IPS-20b (cell line): ENCODE data around the gene GRK2.
A peak's percentile ranks its signal among the peaks of the same experiment; 100 is the strongest.

Experiments
- H3K27ac ChIP-seq: one replicate; pipeline ENCODE4 v1.5.1; 2013; ENCODE audit warnings: low read length
- H3K27me3 ChIP-seq: 2 replicates; pipeline ENCODE4 v1.6.1; 2013; ENCODE audit warnings: mild to moderate bottlenecking, low read length, inconsistent platforms; ENCODE audit not compliant: insufficient read depth
- H3K36me3 ChIP-seq: 2 replicates; pipeline ENCODE4 v1.6.1; 2013; ENCODE audit warnings: low read depth, mild to moderate bottlenecking, inconsistent platforms, low read length, moderate library complexity; ENCODE audit not compliant: insufficient read depth
- H3K4me1 ChIP-seq: 2 replicates; pipeline ENCODE4 v1.6.1; 2013; ENCODE audit warnings: mild to moderate bottlenecking, control low read depth, inconsistent platforms, low read length, moderate library complexity; ENCODE audit not compliant: insufficient read depth
- H3K4me3 ChIP-seq: 2 replicates; pipeline ENCODE4 v1.5.1; 2013; ENCODE audit warnings: mild to moderate bottlenecking, low read length, inconsistent platforms
- H3K9ac ChIP-seq: 2 replicates; pipeline ENCODE4 v1.6.1; 2013; ENCODE audit warnings: low read depth, mild to moderate bottlenecking, inconsistent platforms, low read length, moderate library complexity
- H3K9me3 ChIP-seq: 2 replicates; pipeline ENCODE4 v1.6.1; 2013; ENCODE audit warnings: mild to moderate bottlenecking, low read depth, low read length, inconsistent platforms; ENCODE audit not compliant: insufficient read depth

The GRK2 gene

DNA sequence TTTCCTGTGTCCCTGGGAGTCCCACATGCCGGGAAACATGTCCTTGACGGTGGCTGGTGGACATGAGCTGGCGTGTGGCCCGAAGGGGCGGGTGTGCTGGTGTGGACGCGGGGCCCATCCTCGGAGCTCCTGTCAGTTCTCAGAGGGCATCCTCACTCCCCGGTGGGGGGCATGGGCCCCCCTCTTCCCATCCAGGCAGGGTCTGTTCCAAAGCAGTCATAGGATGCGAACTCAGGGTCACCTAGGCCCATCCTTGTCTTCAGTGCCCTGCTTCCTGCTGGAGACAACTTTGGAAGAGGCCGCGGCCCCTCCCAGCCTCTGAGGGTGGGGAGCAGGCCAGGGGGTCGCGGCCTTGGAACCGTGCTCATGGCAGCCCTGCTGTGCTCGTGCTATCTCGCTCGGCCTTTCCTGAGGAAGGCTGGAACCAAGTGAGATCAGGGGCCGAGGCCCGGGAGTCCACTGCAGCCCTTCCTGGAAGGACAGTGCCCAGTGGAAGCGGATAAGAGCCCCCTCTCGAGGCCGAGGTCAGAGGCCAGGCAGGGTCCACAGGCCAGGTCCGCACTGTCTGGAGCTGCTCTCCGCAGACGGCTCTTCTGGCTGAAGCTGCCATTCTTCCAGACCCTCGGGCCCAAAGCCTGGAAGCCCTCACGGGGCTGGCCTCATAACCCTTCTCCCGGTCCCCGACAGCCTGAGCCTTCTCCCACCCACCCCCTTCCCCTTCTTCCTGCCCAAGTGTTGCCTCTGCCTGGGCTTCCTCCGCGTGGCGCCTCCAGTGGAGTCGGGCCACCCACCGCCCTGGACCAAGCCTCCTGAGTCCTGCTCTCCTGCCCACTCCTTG lies 8.7 kb downstream of the GRK2 start:
- Histone ChIP-seq H3K27ac (no peak overlapping the region), H3K4me1 (peaks cover 21% of the 10 kb centered on the region; the same call in 1 of the 2 replicates), H3K4me3 (no peak overlapping the region), H3K36me3 (peaks cover 26% of the 10 kb centered on the region), H3K27me3 (no peaks in the 10 kb centered on the region), H3K9me3 (no peaks in the 10 kb centered on the region), H3K9ac (no peak overlapping the region)

DNA sequence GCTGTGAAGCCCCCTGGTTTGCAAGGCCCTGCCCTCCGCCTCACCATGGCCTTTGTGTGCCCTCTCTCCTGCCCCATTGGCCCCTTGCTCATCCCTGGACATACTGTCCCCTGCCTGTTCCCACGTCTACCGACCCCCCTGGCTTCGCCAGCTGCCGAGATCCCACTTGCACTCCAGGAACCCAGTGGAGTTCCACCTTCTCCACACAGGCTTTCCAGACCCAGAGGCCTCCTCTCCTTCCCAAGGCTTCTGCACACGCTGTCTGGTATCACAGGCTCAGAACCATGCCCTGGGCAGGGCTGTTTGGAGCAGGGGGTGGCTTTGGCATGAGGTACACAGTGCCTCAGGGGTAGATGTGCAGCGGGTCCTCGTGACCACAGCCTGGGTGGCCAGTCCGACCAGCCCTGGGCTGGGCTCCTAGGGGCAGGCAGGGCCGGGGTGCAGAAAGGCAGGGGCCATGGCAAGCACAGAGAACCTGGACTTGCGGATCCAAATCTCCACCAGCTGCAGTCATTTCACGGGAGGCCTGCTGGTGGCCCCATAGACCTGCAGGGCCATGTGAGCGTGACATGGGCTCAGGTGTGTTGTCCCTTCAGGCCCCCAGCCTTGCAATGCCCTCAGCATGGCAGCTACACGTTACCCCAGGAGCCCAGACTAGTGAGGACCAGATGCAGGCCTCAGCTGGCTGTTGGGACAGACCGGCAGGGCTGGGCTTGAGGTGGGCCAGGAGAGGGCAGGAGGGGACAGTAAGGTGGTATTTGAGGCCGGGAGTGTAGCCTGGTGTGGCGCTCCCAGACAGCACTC lies 9.5 kb downstream of the GRK2 start:
- Histone ChIP-seq H3K27me3 (no peaks in the 10 kb centered on the region), H3K4me3 (no peak overlapping the region), H3K36me3 (peaks cover 35% of the 10 kb centered on the region), H3K27ac (no peak overlapping the region), H3K9ac (no peak overlapping the region), H3K9me3 (no peaks in the 10 kb centered on the region), H3K4me1 (peaks cover 14% of the 10 kb centered on the region; the same call in 1 of the 2 replicates)

DNA sequence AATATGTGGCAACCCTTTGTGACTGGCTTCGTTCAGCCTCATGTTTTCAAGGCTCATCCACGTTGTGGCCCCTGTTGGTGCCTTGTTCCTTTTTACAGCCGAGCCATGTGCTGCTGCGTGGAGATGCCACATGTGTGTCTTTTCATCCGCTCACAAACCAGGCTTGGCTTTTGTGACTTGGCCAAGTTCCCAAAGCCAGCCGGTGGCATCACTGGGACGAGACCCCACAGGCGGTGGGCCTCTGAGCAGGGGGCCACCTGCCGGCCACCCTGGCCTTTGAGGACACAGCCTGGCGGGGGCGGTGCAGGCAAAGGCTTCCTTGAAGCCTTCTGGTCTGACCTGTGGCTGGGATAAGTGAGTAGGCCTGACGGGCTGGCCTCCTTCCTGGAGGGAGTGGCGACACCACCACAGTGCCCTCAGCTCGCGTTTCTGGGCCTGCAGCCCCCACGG lies 10.5 kb downstream of the GRK2 start:
- no peak overlapping the region; the same call in 1 of the 2 replicates for H3K4me3 ChIP-seq
- peaks cover 41% of the 10 kb centered on the region for H3K36me3 ChIP-seq
- peak overlapping the region; percentile 61; the same call in 1 of the 2 replicates for H3K9ac ChIP-seq
- peaks cover 4% of the 10 kb centered on the region; the same call in 1 of the 2 replicates for H3K4me1 ChIP-seq
- no peaks in the 10 kb centered on the region for H3K27me3 ChIP-seq
- H3K9me3 ChIP-seq = no peaks in the 10 kb centered on the region
- H3K27ac ChIP-seq = peak overlapping the region; percentile 3

DNA sequence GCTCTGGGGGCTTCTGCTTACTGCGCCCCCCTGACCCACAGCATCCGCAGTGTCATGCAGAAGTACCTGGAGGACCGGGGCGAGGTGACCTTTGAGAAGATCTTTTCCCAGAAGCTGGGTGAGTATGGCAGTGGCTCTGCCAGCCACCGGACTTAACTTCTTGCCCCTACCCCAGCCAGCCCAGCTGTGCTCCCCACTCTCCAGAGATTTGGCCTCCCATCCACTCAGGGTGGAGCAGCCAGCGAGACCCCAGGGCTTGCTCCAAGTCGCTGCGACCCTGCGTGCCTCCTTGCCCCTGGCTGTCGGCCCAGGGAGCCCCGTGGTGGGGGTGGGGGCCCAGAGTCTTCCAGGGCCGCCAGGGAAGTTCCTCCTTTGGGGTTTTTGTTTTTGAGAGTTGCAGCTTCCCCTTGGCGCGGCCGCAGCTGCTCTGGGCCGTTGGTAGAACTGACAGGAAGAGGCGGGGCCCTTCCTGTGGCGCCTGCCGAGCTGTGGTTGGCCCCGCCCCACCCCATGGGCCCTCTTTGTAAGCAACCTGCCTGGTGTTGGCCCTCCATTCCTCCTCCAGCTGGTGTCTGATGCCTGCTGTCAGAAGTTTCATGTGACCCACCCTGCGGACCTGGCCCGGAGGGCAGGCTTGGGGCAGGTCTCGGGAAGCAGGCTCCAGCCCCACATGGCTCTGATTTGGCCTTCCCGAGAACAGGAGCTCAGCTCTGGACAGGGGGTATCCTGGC lies 11.1 kb downstream of the GRK2 start:
- H3K36me3 ChIP-seq = peaks cover 44% of the 10 kb centered on the region
- H3K4me1 ChIP-seq = peaks cover 3% of the 10 kb centered on the region; the same call in 1 of the 2 replicates
- peak overlapping the region; percentile 15; the same call in 1 of the 2 replicates for H3K4me3 ChIP-seq
- H3K27ac ChIP-seq = peak overlapping the region; percentile 88
- H3K9me3 ChIP-seq = no peaks in the 10 kb centered on the region
- H3K9ac ChIP-seq = peak overlapping the region; percentile 65; the same call in 1 of the 2 replicates
- H3K27me3 ChIP-seq = no peaks in the 10 kb centered on the region

DNA sequence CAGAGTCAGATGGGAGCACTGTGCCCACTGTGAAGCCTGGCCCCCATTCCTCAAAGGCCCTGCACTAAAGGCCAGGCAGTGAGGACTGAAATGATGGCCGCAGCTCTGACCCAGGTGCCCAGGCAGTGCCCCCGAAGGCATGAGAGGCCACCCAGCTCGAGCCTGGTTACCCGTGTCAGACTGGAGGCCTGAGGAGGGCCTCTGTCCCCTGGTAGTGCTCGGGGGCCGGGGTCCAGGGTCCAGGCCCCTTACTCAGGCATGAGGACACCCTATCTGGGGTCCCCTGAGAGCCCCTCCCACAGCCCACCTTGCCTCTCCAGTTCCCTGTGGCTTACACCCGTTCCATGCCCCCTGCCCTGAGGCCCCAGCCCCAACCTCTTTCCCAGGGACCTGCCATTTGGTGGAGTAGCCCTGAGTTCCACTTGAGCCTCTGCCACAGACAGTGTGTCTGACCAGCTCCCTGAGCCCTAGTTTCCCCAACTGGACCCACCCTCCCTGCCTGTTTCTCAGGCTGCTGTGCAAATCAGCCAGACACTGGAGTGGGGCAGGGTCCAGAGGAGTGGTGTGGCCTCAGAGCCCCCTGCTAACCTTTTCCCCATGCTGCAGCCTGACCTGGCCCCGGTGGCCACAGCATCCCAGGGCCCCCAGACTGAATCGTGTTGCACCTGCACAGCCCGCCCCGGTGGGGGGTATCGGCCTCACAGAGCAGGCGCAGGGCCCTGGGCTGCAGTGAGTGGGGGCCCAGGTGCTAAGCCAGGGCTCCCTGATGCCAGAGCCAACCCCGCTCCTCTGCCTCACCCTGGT lies 12.1 kb downstream of the GRK2 start:
- Histone ChIP-seq H3K27ac (peak overlapping the region; percentile 88), H3K4me1 (peaks cover 3% of the 10 kb centered on the region; the same call in 1 of the 2 replicates), H3K27me3 (no peaks in the 10 kb centered on the region), H3K36me3 (peaks cover 52% of the 10 kb centered on the region), H3K9me3 (no peaks in the 10 kb centered on the region), H3K9ac (peak overlapping the region; percentile 65; the same call in 1 of the 2 replicates), H3K4me3 (no peak overlapping the region)

DNA sequence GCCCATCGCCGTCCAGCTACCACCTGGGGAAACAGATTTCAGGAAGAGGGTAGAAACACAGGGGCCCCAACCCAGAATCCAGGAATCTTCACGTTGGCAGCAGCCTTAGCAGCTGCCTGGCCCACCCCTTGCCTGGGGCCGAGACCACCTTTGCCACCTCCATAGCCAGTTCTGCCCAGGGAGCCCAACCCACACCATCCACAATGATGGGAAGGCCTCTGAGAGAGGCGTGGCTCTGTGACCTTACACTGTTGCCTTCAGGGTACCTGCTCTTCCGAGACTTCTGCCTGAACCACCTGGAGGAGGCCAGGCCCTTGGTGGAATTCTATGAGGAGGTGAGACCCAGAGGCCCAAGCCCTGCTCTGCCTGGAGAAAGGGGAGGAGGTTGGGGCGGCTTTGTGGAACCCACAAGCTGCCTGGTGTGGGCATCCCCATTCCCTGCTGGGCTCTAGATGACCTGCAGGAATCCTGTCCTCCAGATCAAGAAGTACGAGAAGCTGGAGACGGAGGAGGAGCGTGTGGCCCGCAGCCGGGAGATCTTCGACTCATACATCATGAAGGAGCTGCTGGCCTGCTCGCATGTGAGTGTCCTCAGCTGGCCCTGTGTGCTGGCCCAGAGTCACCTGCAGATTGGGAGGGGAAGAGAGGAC lies 12.8 kb downstream of the GRK2 start:
- no peak overlapping the region for H3K9ac ChIP-seq
- peaks cover 3% of the 10 kb centered on the region; the same call in 1 of the 2 replicates for H3K4me1 ChIP-seq
- no peak overlapping the region for H3K4me3 ChIP-seq
- no peaks in the 10 kb centered on the region for H3K27me3 ChIP-seq
- no peaks in the 10 kb centered on the region for H3K9me3 ChIP-seq
- no peak overlapping the region for H3K27ac ChIP-seq
- peaks cover 60% of the 10 kb centered on the region for H3K36me3 ChIP-seq

DNA sequence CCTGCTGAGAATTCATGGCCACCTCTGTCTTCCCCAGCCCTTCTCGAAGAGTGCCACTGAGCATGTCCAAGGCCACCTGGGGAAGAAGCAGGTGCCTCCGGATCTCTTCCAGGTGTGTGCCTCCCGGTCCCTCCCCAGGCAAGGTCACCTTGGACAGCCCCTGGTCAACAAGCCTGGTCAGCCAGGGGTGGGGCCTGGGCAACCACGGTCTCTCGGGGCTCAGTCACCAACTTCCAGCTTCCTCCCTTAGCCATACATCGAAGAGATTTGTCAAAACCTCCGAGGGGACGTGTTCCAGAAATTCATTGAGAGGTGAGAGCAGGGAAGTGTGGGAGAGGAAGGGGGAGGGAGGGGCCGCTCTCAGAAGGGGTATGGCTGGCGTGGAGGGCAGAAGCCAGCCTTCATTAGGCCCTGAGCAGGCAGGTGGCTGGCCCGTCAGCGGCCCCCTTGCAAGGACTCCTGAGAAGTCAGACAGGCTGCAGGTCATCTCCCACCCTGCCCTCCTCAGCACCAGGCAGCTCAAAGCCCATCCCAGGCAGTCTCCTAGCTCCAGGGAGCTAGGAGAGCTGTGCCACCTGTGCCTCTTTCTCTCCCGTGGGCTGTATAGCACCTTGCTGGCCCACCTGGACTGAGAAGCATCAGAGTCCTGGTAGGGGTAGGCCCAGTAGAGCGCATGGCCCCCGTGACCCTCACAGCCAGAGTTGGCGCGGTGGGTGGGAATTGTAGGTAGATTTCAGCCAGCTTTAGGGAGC lies 13.5 kb downstream of the GRK2 start:
- no peaks in the 10 kb centered on the region for H3K9me3 ChIP-seq
- H3K4me1 ChIP-seq = peaks cover 3% of the 10 kb centered on the region; the same call in 1 of the 2 replicates
- H3K27ac ChIP-seq = no peak overlapping the region
- H3K36me3 ChIP-seq = peaks cover 63% of the 10 kb centered on the region
- H3K27me3 ChIP-seq = no peaks in the 10 kb centered on the region
- H3K4me3 ChIP-seq = no peak overlapping the region
- H3K9ac ChIP-seq = no peak overlapping the region

DNA sequence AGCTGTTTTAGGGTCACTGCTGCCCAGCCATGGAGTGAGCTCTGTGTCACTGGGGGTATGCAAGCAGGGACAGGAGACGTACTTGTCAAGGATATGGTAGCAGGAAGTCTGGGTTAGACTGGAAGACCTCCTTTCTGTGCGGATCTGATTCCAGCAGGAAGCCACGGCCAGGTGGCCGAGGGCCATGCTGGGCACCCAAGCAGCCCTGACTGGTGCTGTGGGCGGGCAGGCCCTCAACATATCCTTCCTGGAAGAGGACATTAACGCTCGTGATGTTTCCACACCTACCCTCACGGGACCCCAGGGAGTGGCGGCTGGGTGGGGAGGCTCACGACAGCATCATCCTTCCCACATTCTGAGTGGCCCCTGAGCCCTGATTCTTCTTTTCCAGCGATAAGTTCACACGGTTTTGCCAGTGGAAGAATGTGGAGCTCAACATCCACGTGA lies 14.1 kb downstream of the GRK2 start:
- Histone ChIP-seq H3K9ac (no peak overlapping the region), H3K27ac (no peak overlapping the region), H3K9me3 (no peaks in the 10 kb centered on the region), H3K4me3 (no peak overlapping the region), H3K27me3 (no peaks in the 10 kb centered on the region), H3K36me3 (peaks cover 65% of the 10 kb centered on the region), H3K4me1 (peaks cover 3% of the 10 kb centered on the region; the same call in 1 of the 2 replicates)

DNA sequence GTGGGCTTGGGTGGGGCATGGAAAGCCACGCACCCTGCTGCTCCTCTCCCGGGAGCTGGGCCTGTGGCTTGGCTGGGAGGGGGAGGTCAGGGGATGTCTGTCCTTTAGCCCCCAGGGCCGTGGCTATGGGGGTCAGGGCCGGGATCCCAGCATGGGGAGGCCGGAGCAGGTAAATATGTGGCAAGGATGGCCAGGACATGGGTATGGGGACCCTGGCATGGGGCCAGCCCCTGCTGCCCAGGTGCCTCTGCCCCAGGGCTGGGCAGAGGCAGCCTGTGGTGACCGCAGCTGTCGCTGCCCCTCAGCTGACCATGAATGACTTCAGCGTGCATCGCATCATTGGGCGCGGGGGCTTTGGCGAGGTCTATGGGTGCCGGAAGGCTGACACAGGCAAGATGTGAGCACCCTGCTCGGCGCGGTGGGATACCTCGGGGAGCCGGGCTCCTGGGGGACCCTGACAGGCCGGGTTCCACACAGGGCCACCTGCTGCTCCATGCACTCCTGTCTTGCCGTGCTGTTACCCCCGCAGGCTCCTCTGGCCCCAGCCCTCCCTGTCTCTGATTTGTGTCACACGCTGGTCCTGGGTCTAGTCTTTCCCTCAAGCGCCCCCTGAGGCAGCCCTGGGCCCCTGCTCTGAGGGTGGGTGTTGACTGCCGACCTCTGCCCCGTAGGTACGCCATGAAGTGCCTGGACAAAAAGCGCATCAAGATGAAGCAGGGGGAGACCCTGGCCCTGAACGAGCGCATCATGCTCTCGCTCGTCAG lies 14.7 kb downstream of the GRK2 start:
- H3K4me1 ChIP-seq = peaks cover 3% of the 10 kb centered on the region; the same call in 1 of the 2 replicates
- no peak overlapping the region for H3K27ac ChIP-seq
- H3K9me3 ChIP-seq = no peaks in the 10 kb centered on the region

More for the DNA sequence above, 14.7 kb downstream of the GRK2 start:
- Histone ChIP-seq H3K36me3 (peaks cover 70% of the 10 kb centered on the region), H3K27me3 (no peaks in the 10 kb centered on the region), H3K9ac (no peak overlapping the region), H3K4me3 (no peak overlapping the region)
